SK-N-SH (cell line): ENCODE measurements around the gene SLC17A2. TPM values are rescaled to one million over a fixed set of nuclear protein-coding genes. Genes with fewer than 3 reads are reported as not detected.

Source experiments
- CTCF ChIA-PET: fragments of 300-600, 350-600 bp; formaldehyde crosslinking; extraction: SDS; loops from one replicate; lab custom pipeline; 2021; lab: Yijun Ruan, JAX
- POLR2A ChIA-PET: fragments of 350-600 bp; sonication (Branson Sonifier 250); formaldehyde crosslinking; extraction: SDS; loops from one replicate; lab custom pipeline; 2020; ENCODE audit warnings: antibody characterized with exemption, inconsistent platforms; lab: Yijun Ruan, JAX
- DNase-seq: peaks from one replicate; pipeline ENCODE4 v3.0.0; 2012
- H2AFZ ChIP-seq: fragments of 200-600 bp; sonication (generic); 2 replicates; pipeline ENCODE4 v1.8.1; 2016; ENCODE audit warnings: antibody characterized with exemption, mild to moderate bottlenecking, low read depth
- H3F3A ChIP-seq: fragments of 200-600 bp; sonication (generic); replicated peaks from 2 replicates; pipeline ENCODE3; 2016; ENCODE audit warnings: antibody characterized with exemption, mild to moderate bottlenecking; ENCODE audit not compliant: insufficient read depth
- H3K27ac ChIP-seq, 2 experiments: fragments of 200-500 bp in 1 of 2; fragments of 200-600 bp in 1 of 2; sonication (Bioruptor generic) in 1 of 2; sonication (generic), shearing (Covaris generic) in 1 of 2; 2 replicates each; pipeline versions ENCODE4 v1.5.1 to v1.6.1; 2014 to 2016; ENCODE audit warnings: low read depth in 2 of 2, inconsistent platforms in 1 of 2, low read length in 1 of 2, mild to moderate bottlenecking in 1 of 2, mixed read lengths in 1 of 2
- H3K27me3 ChIP-seq: fragments of 200-600 bp; sonication (generic), shearing (Covaris generic); 2 replicates; pipeline ENCODE4 v1.6.1; 2016; ENCODE audit warnings: mixed run types; ENCODE audit not compliant: insufficient read depth
- H3K36me3 ChIP-seq, 2 experiments: fragments of 200-500 bp in 1 of 2; fragments of 200-600 bp in 1 of 2; sonication (Bioruptor generic) in 1 of 2; sonication (generic) in 1 of 2; replicated peaks in 1 of 2; 2 replicates each; pipeline versions ENCODE3 to v1.5.1; 2014 to 2016; ENCODE audit warnings: low read length in 1 of 2, mild to moderate bottlenecking in 1 of 2; ENCODE audit not compliant: insufficient read depth in 2 of 2, control insufficient read depth in 1 of 2
- H3K4me1 ChIP-seq, 2 experiments: fragments of 200-500 bp in 1 of 2; fragments of 200-600 bp in 1 of 2; sonication (Bioruptor generic) in 1 of 2; sonication (generic), shearing (Covaris generic) in 1 of 2; 2 replicates each; pipeline versions ENCODE4 v1.5.1 to v1.6.1; 2014 to 2016; ENCODE audit warnings: low read depth in 1 of 2, low read length in 1 of 2, mixed run types in 1 of 2; ENCODE audit not compliant: insufficient read depth in 2 of 2, control insufficient read depth in 1 of 2
- H3K4me2 ChIP-seq: fragments of 200-600 bp; sonication (generic), shearing (Covaris generic); 2 replicates; pipeline ENCODE4 v1.6.1; 2017; ENCODE audit warnings: mixed run types
- H3K4me3 ChIP-seq, 2 experiments: fragments of 200-500 bp in 1 of 2; fragments of 200-600 bp in 1 of 2; sonication (Bioruptor generic) in 1 of 2; sonication (generic), shearing (Covaris generic) in 1 of 2; 2 replicates each; pipeline versions ENCODE4 v1.5.1 to v1.8.1; 2014 to 2016; ENCODE audit warnings: low read depth in 2 of 2, inconsistent platforms in 1 of 2, low read length in 1 of 2, mild to moderate bottlenecking in 1 of 2, mixed read lengths in 1 of 2, moderate library complexity in 1 of 2
- H3K79me2 ChIP-seq: fragments of 200-600 bp; sonication (generic); 2 replicates; pipeline ENCODE4 v1.8.1; 2017; ENCODE audit warnings: mild to moderate bottlenecking; ENCODE audit not compliant: insufficient read depth
- H3K9ac ChIP-seq: fragments of 200-600 bp; sonication (generic); 2 replicates; pipeline ENCODE4 v1.6.1; 2017; ENCODE audit warnings: mixed run types
- H3K9me2 ChIP-seq: fragments of 200-600 bp; sonication (generic); 2 replicates; pipeline ENCODE4 v1.6.1; 2017; ENCODE audit warnings: mixed run types
- H3K9me3 ChIP-seq: fragments of 200-600 bp; sonication (generic); 2 replicates; pipeline ENCODE4 v1.6.1; 2017; ENCODE audit warnings: mixed run types, mild to moderate bottlenecking, moderate library complexity
- H4K20me1 ChIP-seq: fragments of 200-600 bp; sonication (generic); 2 replicates; pipeline ENCODE4 v1.6.1; 2017; ENCODE audit warnings: mild to moderate bottlenecking, mixed run types; ENCODE audit not compliant: insufficient read depth
- EP300 ChIP-seq, 2 experiments: IDR thresholded peaks; 2 replicates each; pipeline versions ENCODE4 v1.4.0 to v1.6.1; 2012; ENCODE audit warnings: borderline replicate concordance in 1 of 2, low read depth in 1 of 2, low read length in 1 of 2
- EZH2phosphoT487 ChIP-seq: fragments of 200-600 bp; sonication (generic); IDR thresholded peaks from 2 replicates; pipeline ENCODE4 v1.6.1; 2017; ENCODE audit warnings: low read depth, mixed run types, mild to moderate bottlenecking, antibody characterized with exemption, moderate library complexity, borderline replicate concordance
- FOSL2 ChIP-seq: IDR thresholded peaks from 2 replicates; pipeline ENCODE4 v1.4.0; 2012; ENCODE audit warnings: low read depth, mild to moderate bottlenecking, moderate library complexity, borderline replicate concordance
- FOXJ3 ChIP-seq: sonication (generic); formaldehyde crosslinking; IDR thresholded peaks from 2 replicates; pipeline ENCODE4 v1.5.1; 2020; ENCODE audit warnings: mild to moderate bottlenecking, missing genetic modification reagents
- GABPA ChIP-seq: IDR thresholded peaks from 2 replicates; pipeline ENCODE4 v1.4.0; 2012; ENCODE audit warnings: low read depth, mild to moderate bottlenecking
- GATA2 ChIP-seq: sonication (generic); formaldehyde crosslinking; IDR thresholded peaks from 2 replicates; pipeline ENCODE4 v1.5.0; 2020; ENCODE audit warnings: mild to moderate bottlenecking, missing genetic modification reagents
- MEF2A ChIP-seq: IDR thresholded peaks from 2 replicates; pipeline ENCODE4 v1.4.0; 2012; ENCODE audit warnings: low read depth, borderline replicate concordance
- POLR2AphosphoS5 ChIP-seq: IDR thresholded peaks from 2 replicates; pipeline ENCODE4 v1.6.1; 2012; ENCODE audit warnings: low read depth, low read length
- RFX5 ChIP-seq: IDR thresholded peaks from 2 replicates; pipeline ENCODE4 v1.6.1; 2012; ENCODE audit warnings: mild to moderate bottlenecking, improper control_type of control experiment, low read length
- TAF1 ChIP-seq: IDR thresholded peaks from 2 replicates; pipeline ENCODE4 v1.6.1; 2012; ENCODE audit warnings: low read depth, mild to moderate bottlenecking, low read length, moderate library complexity, borderline replicate concordance
- WGBS: methylation state at CpG from one replicate; pipeline ENCODE4 v1.1.6; 2017; ENCODE audit warnings: low lambda C conversion rate; 5-methylcytosine and 5-hydroxymethylcytosine counted together
- polyA plus RNA-seq, 3 experiments: library from polyadenylated mRNA; depleted of rRNA; stranded (reverse); fragments of >200 nt; gene quantifications; 2 replicates each; pipeline ENCODE4 v1.2.3, GENCODE V29; 2012
- TF ChIP-seq, protein P1 (sequence below): IDR thresholded peaks from 2 replicates; pipeline ENCODE4 v1.6.1; 2012; ENCODE audit warnings: mild to moderate bottlenecking, low read depth, low read length, moderate library complexity
- TF ChIP-seq, protein P2 (sequence below): IDR thresholded peaks from 2 replicates; pipeline ENCODE4 v1.4.0; 2012; ENCODE audit warnings: low read depth
- TF ChIP-seq, protein P3 (sequence below): IDR thresholded peaks from 2 replicates; pipeline ENCODE4; 2012
- TF ChIP-seq, protein P4 (sequence below): fragments of 150-350 bp; IDR thresholded peaks from 2 replicates; pipeline ENCODE4 v1.6.1; 2016; ENCODE audit warnings: mild to moderate bottlenecking, low read depth, low read length
- TF ChIP-seq, protein P5 (sequence below): IDR thresholded peaks from 2 replicates; pipeline ENCODE4 v1.4.0; 2012; ENCODE audit warnings: low read depth, borderline replicate concordance
- TF ChIP-seq, protein P6 (sequence below): fragments of 150-350 bp; IDR thresholded peaks from 2 replicates; pipeline ENCODE4 v1.6.1; 2017; ENCODE audit warnings: antibody characterized with exemption, low read length, low read depth, borderline replicate concordance
- TF ChIP-seq, protein P7 (sequence below): IDR thresholded peaks from 2 replicates; pipeline ENCODE4 v1.4.0; 2012; ENCODE audit warnings: low read depth, borderline replicate concordance

The SLC17A2 gene
- polyA plus RNA-seq, 1 of the 3 experiments (the other 2 are of a cell fraction), result not detected

DNA sequence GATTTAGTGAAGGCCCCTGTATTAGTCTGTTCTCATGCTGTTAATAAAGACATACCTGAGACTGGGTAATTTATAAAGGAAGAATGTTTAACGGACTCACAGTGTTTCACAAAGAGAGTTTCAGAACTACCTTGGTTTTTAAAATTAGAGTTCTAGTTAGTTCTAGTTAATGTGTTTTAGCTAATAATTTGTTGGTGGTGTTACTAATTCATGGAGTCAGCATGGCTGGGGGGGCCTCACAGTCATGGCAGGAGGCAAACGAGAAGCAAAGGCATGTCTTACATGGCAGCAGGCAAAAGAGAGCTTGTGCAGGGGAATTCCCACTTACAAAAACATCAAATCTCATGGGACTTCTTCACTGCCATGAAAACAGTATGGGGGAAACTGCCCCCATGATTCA is 44.4 kb downstream of the SLC17A2 start:
- POLR2A ChIA-PET, result no interaction called here
- Histone ChIP-seq H3K4me3 (no peak overlapping the region), H4K20me1 (no peaks in the 10 kb centered on the region), H3K4me1 (no peaks in the 10 kb centered on the region), H3K9ac (no peak overlapping the region), H2AFZ (no peak overlapping the region), H3K9me2 (no peaks in the 10 kb centered on the region), H3K27ac (no peak overlapping the region), H3K36me3 (no peaks in the 10 kb centered on the region), H3K9me3 (no peaks in the 10 kb centered on the region), H3K79me2 (no peaks in the 10 kb centered on the region), H3F3A (no peaks in the 10 kb centered on the region), H3K4me2 (no peak overlapping the region), H3K27me3 (no peaks in the 10 kb centered on the region)
- 63% methylated on average over 2 of the region's 2 CpGs for WGBS
- DNase-seq, result no peak
- CTCF ChIA-PET, result interaction anchor here (0.6 to 1.2 kb wide), 4 partner anchors 96 to 396 kb away, joined by 3 to 4 read pairs (median 3); no protein-coding TSS in a partner anchor
- TF ChIP-seq, protein P1, sequence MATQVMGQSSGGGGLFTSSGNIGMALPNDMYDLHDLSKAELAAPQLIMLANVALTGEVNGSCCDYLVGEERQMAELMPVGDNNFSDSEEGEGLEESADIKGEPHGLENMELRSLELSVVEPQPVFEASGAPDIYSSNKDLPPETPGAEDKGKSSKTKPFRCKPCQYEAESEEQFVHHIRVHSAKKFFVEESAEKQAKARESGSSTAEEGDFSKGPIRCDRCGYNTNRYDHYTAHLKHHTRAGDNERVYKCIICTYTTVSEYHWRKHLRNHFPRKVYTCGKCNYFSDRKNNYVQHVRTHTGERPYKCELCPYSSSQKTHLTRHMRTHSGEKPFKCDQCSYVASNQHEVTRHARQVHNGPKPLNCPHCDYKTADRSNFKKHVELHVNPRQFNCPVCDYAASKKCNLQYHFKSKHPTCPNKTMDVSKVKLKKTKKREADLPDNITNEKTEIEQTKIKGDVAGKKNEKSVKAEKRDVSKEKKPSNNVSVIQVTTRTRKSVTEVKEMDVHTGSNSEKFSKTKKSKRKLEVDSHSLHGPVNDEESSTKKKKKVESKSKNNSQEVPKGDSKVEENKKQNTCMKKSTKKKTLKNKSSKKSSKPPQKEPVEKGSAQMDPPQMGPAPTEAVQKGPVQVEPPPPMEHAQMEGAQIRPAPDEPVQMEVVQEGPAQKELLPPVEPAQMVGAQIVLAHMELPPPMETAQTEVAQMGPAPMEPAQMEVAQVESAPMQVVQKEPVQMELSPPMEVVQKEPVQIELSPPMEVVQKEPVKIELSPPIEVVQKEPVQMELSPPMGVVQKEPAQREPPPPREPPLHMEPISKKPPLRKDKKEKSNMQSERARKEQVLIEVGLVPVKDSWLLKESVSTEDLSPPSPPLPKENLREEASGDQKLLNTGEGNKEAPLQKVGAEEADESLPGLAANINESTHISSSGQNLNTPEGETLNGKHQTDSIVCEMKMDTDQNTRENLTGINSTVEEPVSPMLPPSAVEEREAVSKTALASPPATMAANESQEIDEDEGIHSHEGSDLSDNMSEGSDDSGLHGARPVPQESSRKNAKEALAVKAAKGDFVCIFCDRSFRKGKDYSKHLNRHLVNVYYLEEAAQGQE, result no peak
- TF ChIP-seq, protein P2, sequence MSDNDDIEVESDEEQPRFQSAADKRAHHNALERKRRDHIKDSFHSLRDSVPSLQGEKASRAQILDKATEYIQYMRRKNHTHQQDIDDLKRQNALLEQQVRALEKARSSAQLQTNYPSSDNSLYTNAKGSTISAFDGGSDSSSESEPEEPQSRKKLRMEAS, result no peak
- TF ChIP-seq GATA2 (CRISPR knock-in tag), result no peak

DNA sequence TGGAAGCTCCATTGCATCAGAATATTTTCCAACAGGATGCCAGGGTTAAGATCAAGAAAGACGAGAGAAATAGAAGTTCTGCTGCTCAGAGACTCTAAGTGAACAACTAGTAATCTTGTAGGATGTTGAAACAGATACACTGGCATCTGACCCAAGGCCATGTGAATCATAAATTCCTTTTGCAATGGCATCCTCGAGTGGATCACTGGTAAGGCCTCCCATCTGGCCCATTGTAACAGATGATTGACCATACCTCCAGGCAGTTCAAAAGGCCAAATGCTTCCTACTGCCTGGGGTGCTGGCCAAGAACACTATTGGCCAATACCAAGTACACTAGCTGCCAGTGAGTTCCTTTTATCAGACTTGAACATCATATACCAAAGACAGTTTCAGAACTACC is 46.5 kb downstream of the SLC17A2 start:
- no peaks in the 10 kb centered on the region for H3K79me2 ChIP-seq
- TF ChIP-seq EZH2phosphoT487 (no peak), FOSL2 (no peak), TAF1 (no peak), RFX5 (no peak), GABPA (no peak), FOXJ3 (CRISPR knock-in tag) (no peak), EP300 (IDR thresholded peaks at IDR 0.05; ENCODE audit: borderline replicate concordance in 1 of 2, low read depth in 1 of 2, low read length in 1 of 2) (no peak), POLR2AphosphoS5 (no peak), MEF2A (no peak)
- TF ChIP-seq, protein P3, sequence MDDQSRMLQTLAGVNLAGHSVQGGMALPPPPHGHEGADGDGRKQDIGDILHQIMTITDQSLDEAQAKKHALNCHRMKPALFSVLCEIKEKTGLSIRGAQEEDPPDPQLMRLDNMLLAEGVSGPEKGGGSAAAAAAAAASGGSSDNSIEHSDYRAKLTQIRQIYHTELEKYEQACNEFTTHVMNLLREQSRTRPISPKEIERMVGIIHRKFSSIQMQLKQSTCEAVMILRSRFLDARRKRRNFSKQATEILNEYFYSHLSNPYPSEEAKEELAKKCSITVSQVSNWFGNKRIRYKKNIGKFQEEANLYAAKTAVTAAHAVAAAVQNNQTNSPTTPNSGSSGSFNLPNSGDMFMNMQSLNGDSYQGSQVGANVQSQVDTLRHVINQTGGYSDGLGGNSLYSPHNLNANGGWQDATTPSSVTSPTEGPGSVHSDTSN, result no peak
- TF ChIP-seq, protein P4, sequence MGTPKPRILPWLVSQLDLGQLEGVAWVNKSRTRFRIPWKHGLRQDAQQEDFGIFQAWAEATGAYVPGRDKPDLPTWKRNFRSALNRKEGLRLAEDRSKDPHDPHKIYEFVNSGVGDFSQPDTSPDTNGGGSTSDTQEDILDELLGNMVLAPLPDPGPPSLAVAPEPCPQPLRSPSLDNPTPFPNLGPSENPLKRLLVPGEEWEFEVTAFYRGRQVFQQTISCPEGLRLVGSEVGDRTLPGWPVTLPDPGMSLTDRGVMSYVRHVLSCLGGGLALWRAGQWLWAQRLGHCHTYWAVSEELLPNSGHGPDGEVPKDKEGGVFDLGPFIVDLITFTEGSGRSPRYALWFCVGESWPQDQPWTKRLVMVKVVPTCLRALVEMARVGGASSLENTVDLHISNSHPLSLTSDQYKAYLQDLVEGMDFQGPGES, result no peak
- TF ChIP-seq, protein P5, sequence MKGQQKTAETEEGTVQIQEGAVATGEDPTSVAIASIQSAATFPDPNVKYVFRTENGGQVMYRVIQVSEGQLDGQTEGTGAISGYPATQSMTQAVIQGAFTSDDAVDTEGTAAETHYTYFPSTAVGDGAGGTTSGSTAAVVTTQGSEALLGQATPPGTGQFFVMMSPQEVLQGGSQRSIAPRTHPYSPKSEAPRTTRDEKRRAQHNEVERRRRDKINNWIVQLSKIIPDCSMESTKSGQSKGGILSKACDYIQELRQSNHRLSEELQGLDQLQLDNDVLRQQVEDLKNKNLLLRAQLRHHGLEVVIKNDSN, result no peak
- TF ChIP-seq, protein P6, sequence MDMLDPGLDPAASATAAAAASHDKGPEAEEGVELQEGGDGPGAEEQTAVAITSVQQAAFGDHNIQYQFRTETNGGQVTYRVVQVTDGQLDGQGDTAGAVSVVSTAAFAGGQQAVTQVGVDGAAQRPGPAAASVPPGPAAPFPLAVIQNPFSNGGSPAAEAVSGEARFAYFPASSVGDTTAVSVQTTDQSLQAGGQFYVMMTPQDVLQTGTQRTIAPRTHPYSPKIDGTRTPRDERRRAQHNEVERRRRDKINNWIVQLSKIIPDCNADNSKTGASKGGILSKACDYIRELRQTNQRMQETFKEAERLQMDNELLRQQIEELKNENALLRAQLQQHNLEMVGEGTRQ, result no peak
- TF ChIP-seq, protein P7, sequence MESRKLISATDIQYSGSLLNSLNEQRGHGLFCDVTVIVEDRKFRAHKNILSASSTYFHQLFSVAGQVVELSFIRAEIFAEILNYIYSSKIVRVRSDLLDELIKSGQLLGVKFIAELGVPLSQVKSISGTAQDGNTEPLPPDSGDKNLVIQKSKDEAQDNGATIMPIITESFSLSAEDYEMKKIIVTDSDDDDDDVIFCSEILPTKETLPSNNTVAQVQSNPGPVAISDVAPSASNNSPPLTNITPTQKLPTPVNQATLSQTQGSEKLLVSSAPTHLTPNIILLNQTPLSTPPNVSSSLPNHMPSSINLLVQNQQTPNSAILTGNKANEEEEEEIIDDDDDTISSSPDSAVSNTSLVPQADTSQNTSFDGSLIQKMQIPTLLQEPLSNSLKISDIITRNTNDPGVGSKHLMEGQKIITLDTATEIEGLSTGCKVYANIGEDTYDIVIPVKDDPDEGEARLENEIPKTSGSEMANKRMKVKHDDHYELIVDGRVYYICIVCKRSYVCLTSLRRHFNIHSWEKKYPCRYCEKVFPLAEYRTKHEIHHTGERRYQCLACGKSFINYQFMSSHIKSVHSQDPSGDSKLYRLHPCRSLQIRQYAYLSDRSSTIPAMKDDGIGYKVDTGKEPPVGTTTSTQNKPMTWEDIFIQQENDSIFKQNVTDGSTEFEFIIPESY, result no peak
- no peak overlapping the region for H3K9ac ChIP-seq
- DNase-seq, result no peak
- H2AFZ ChIP-seq, result no peak overlapping the region
- ChIA-PET CTCF (no interaction called here), POLR2A (no interaction called here)
- no peak overlapping the region for H3K4me3 ChIP-seq
- no peaks in the 10 kb centered on the region for H3K9me2 ChIP-seq
- H3F3A ChIP-seq, result no peaks in the 10 kb centered on the region
- no peak overlapping the region for H3K27ac ChIP-seq
- H3K4me1 ChIP-seq, result no peaks in the 10 kb centered on the region
- WGBS, result 11% methylated on average over 2 of the region's 2 CpGs
- no peak overlapping the region for H3K4me2 ChIP-seq
- H3K9me3 ChIP-seq, result no peaks in the 10 kb centered on the region
- H4K20me1 ChIP-seq, result no peaks in the 10 kb centered on the region
- no peaks in the 10 kb centered on the region for H3K36me3 ChIP-seq
- H3K27me3 ChIP-seq, result no peaks in the 10 kb centered on the region
